ENCODE measurements around the gene AQP10. TPM values are rescaled to one million over a fixed set of nuclear protein-coding genes. Genes with fewer than 3 reads are reported as not detected.
"Not testable (repeated sequence)": the region's sequence is repeated elsewhere in the genome, so short reads cannot be mapped to it uniquely, and the experiment has no call there.

AQP10 gene
- total RNA-seq, 4 donors from 2014 or later, result not detected

GRCh38 chr1:154306151-154306550, 14.7 kb upstream of the AQP10 start:
- intact Hi-C loops (cut with DNase I; ENCODE audit: low total_unique reads), result no loop called here
- WGBS, 2 donors, result 78 to 89% methylated on average over 3 of the region's 3 CpGs
- TF ChIP-seq CTCF (IDR thresholded peaks at IDR 0.05), result no peak
- no peak for TF ChIP-seq POLR2A (IDR thresholded peaks at IDR 0.05)
- H3K4me3 ChIP-seq (ENCODE audit: low read depth, poor library complexity, severe bottlenecking), result no peak overlapping the region
- no peak for DNase-seq (ENCODE audit: low spot score in 2 of 2)

GRCh38 chr1:154307670-154308270, 13.1 kb upstream of the AQP10 start:
- intact Hi-C loops (cut with DNase I; ENCODE audit: low total_unique reads); DNase-seq (ENCODE audit: low spot score in 2 of 2); H3K4me3 ChIP-seq (ENCODE audit: low read depth, poor library complexity, severe bottlenecking): not testable (repeated sequence)
- WGBS, 2 donors, result 33 to 40% methylated on average over 4 of the region's 4 CpGs

GRCh38 chr1:154309136-154309535, 11.8 kb upstream of the AQP10 start:
- H3K4me3 ChIP-seq (ENCODE audit: low read depth, poor library complexity, severe bottlenecking); intact Hi-C loops (cut with DNase I; ENCODE audit: low total_unique reads); DNase-seq (ENCODE audit: low spot score in 2 of 2): not testable (repeated sequence)
- 78 to 87% methylated on average over 7 of the region's 7 CpGs for WGBS, 2 donors

- 86% methylated on average over 13 of the region's 13 CpGs for WGBS, 2 donors
- DNase-seq (ENCODE audit: low spot score in 2 of 2); intact Hi-C loops (cut with DNase I; ENCODE audit: low total_unique reads): not testable (repeated sequence)
These were observed 8.4 kb upstream of the AQP10 start for GRCh38 chr1:154312229-154313065.

GRCh38 chr1:154313066-154313356, 7.9 kb upstream of the AQP10 start:
- intact Hi-C loops (cut with DNase I; ENCODE audit: low total_unique reads), result no loop called here
- TF ChIP-seq CTCF (IDR thresholded peaks at IDR 0.05) (no peak), POLR2A (IDR thresholded peaks at IDR 0.05) (no peak)
- WGBS, 2 donors, result 84 to 85% methylated on average over 10 of the region's 10 CpGs
- DNase-seq (ENCODE audit: low spot score in 2 of 2), result no peak
- H3K4me3 ChIP-seq (ENCODE audit: low read depth, poor library complexity, severe bottlenecking), result no peak overlapping the region

More at GRCh38 chr1:154312229-154313065, 8.4 kb upstream of the AQP10 start:
- H3K4me3 ChIP-seq (ENCODE audit: low read depth, poor library complexity, severe bottlenecking), result not testable (repeated sequence)

- H3K4me3 ChIP-seq (ENCODE audit: low read depth, poor library complexity, severe bottlenecking); intact Hi-C loops (cut with DNase I; ENCODE audit: low total_unique reads); DNase-seq (ENCODE audit: low spot score in 2 of 2): not testable (repeated sequence)
- WGBS, 2 donors, result 75 to 77% methylated on average over 3 of the region's 3 CpGs
These were observed 6.7 kb upstream of the AQP10 start for GRCh38 chr1:154314226-154314625.

- intact Hi-C loops (cut with DNase I; ENCODE audit: low total_unique reads), result no loop called here
- no peak for DNase-seq (ENCODE audit: low spot score in 2 of 2)
- H3K4me3 ChIP-seq (ENCODE audit: low read depth, poor library complexity, severe bottlenecking), result no peak overlapping the region
- TF ChIP-seq POLR2A (IDR thresholded peaks at IDR 0.05) (no peak), CTCF (IDR thresholded peaks at IDR 0.05) (no peak)
- WGBS, 2 donors, result 86 to 88% methylated on average over 1 of the region's 1 CpG
These were observed 4.2 kb upstream of the AQP10 start for GRCh38 chr1:154316704-154317103.

GRCh38 chr1:154318386-154318785, 2.5 kb upstream of the AQP10 start:
- no peak overlapping the region for H3K4me3 ChIP-seq (ENCODE audit: low read depth, poor library complexity, severe bottlenecking)
- TF ChIP-seq CTCF (IDR thresholded peaks at IDR 0.05) (no peak), POLR2A (IDR thresholded peaks at IDR 0.05) (no peak)
- DNase-seq (ENCODE audit: low spot score in 2 of 2), result no peak
- intact Hi-C loops (cut with DNase I; ENCODE audit: low total_unique reads), result no loop called here
- WGBS, 2 donors, result 72 to 81% methylated on average over 4 of the region's 4 CpGs

GRCh38 chr1:154321609-154321934, 679 bp downstream of the AQP10 start:
- H3K4me3 ChIP-seq (ENCODE audit: low read depth, poor library complexity, severe bottlenecking); DNase-seq (ENCODE audit: low spot score in 2 of 2); intact Hi-C loops (cut with DNase I; ENCODE audit: low total_unique reads): not testable (repeated sequence)

Data from lower leg skin (tissue), 4 donors.